H9 (cell line): Measurements from ENCODE around the gene PCOLCE2. TPM values are rescaled to one million over a fixed set of nuclear protein-coding genes. Genes with fewer than 3 reads are reported as not detected.

Experiments used
- DNase-seq: peaks from one replicate; pipeline ENCODE4 v3.0.0-alpha.2; 2017
- H2AFZ ChIP-seq: one replicate; pipeline ENCODE4 v1.6.1; 2013; ENCODE audit warnings: mild to moderate bottlenecking, low read length, control low read depth, moderate library complexity
- H2AK5ac ChIP-seq: 2 replicates; pipeline ENCODE4 v1.6.1; 2013; ENCODE audit warnings: low read length, control low read depth, mixed read lengths; ENCODE audit not compliant: insufficient read length
- H2BK120ac ChIP-seq: one replicate; pipeline ENCODE4 v1.6.1; 2013; ENCODE audit warnings: low read depth, mild to moderate bottlenecking, low read length, control low read depth, inconsistent platforms; ENCODE audit not compliant: poor library complexity, severe bottlenecking
- H2BK12ac ChIP-seq: 2 replicates; pipeline ENCODE4 v1.6.1; 2013; ENCODE audit warnings: low read length, control low read depth, mixed read lengths, low read depth; ENCODE audit not compliant: insufficient read length
- H2BK15ac ChIP-seq: 2 replicates; pipeline ENCODE4 v1.6.1; 2013; ENCODE audit warnings: low read depth, low read length, control low read depth
- H2BK20ac ChIP-seq: one replicate; pipeline ENCODE4 v1.6.1; 2013; ENCODE audit warnings: low read depth, mild to moderate bottlenecking, low read length, control low read depth, inconsistent platforms; ENCODE audit not compliant: poor library complexity, severe bottlenecking
- H2BK5ac ChIP-seq: 2 replicates; pipeline ENCODE4 v1.6.1; 2013; ENCODE audit warnings: low read length, control low read depth, mixed read lengths; ENCODE audit not compliant: insufficient read length
- H3K14ac ChIP-seq: 2 replicates; pipeline ENCODE4 v1.6.1; 2013; ENCODE audit warnings: low read length, control low read depth; ENCODE audit not compliant: insufficient read depth
- H3K18ac ChIP-seq: 2 replicates; pipeline ENCODE4 v1.6.1; 2013; ENCODE audit warnings: low read depth, mild to moderate bottlenecking, mixed read lengths, low read length, control low read depth; ENCODE audit not compliant: insufficient read length
- H3K23ac ChIP-seq: 2 replicates; pipeline ENCODE4 v1.6.1; 2013; ENCODE audit warnings: low read length, control low read depth, mixed read lengths, low read depth; ENCODE audit not compliant: insufficient read length
- H3K23me2 ChIP-seq: 2 replicates; pipeline ENCODE4 v1.6.1; 2013; ENCODE audit warnings: low read depth, mild to moderate bottlenecking, mixed read lengths, low read length, control low read depth; ENCODE audit not compliant: insufficient read length, poor library complexity, severe bottlenecking
- H3K27ac ChIP-seq: 2 replicates; pipeline ENCODE4 v1.5.1; 2013; ENCODE audit warnings: low read length, control low read depth, mixed read lengths, low read depth; ENCODE audit not compliant: insufficient read length
- H3K27me3 ChIP-seq: 2 replicates; pipeline ENCODE4 v1.6.1; 2013; ENCODE audit warnings: low read length, control low read depth, inconsistent platforms; ENCODE audit not compliant: insufficient read depth
- H3K4ac ChIP-seq: 2 replicates; pipeline ENCODE4 v1.6.1; 2013; ENCODE audit warnings: low read depth, mild to moderate bottlenecking, control low read depth, inconsistent platforms, low read length, moderate library complexity
- H3K4me1 ChIP-seq: 2 replicates; pipeline ENCODE4 v1.6.1; 2013; ENCODE audit warnings: low read length, control low read depth, inconsistent platforms; ENCODE audit not compliant: insufficient read depth
- H3K4me2 ChIP-seq: 2 replicates; pipeline ENCODE4 v1.6.1; 2013; ENCODE audit warnings: low read length, control low read depth, mixed read lengths; ENCODE audit not compliant: insufficient read length, insufficient read depth
- H3K56ac ChIP-seq: 2 replicates; pipeline ENCODE4 v1.6.1; 2013; ENCODE audit warnings: low read depth, mild to moderate bottlenecking, mixed read lengths, low read length, control low read depth; ENCODE audit not compliant: insufficient read length
- H3K79me1 ChIP-seq: 2 replicates; pipeline ENCODE4 v1.6.1; 2013; ENCODE audit warnings: low read depth, mild to moderate bottlenecking, moderate library complexity, low read length, control low read depth, inconsistent platforms; ENCODE audit not compliant: insufficient read depth, poor library complexity, severe bottlenecking
- H3K79me2 ChIP-seq: 2 replicates; pipeline ENCODE4 v1.6.1; 2013; ENCODE audit warnings: low read length, control low read depth, inconsistent platforms; ENCODE audit not compliant: insufficient read depth
- H3K9ac ChIP-seq: 2 replicates; pipeline ENCODE4 v1.6.1; 2013; ENCODE audit warnings: low read length, control low read depth, mixed read lengths; ENCODE audit not compliant: insufficient read length; ENCODE audit errors: extremely low read depth
- H3K9me3 ChIP-seq: one replicate; pipeline ENCODE4 v1.6.1; 2013; ENCODE audit warnings: low read depth, low read length, inconsistent platforms; ENCODE audit not compliant: control insufficient read depth
- H3T11ph ChIP-seq: one replicate; pipeline ENCODE4 v1.6.1; 2013; ENCODE audit warnings: mild to moderate bottlenecking, low read length, control low read depth, inconsistent platforms
- H4K20me1 ChIP-seq: one replicate; pipeline ENCODE4 v1.6.1; 2013; ENCODE audit not compliant: control insufficient read depth, insufficient read length, insufficient read depth
- H4K5ac ChIP-seq: 2 replicates; pipeline ENCODE4 v1.6.1; 2013; ENCODE audit warnings: low read depth, mild to moderate bottlenecking, mixed read lengths, low read length, control low read depth; ENCODE audit not compliant: insufficient read length
- H4K8ac ChIP-seq: replicated peaks from 2 replicates; pipeline ENCODE4 v1.6.1; 2013; ENCODE audit warnings: low read length, control low read depth, mixed read lengths, low read depth; ENCODE audit not compliant: insufficient read length
- H4K91ac ChIP-seq: 2 replicates; pipeline ENCODE4 v1.6.1; 2013; ENCODE audit warnings: low read depth, mild to moderate bottlenecking, moderate library complexity, mixed read lengths, low read length, control low read depth; ENCODE audit not compliant: insufficient read length
- H3K27ac Mint-ChIP-seq, 3 experiments: 2 replicates in 2 of 3; 3 replicates in 1 of 3; pipeline ENCODE4 v1.8.0; 2020 to 2021; ENCODE audit warnings: mixed read lengths in 3 of 3, mild to moderate bottlenecking in 1 of 3, moderate library complexity in 1 of 3
- H3K27me3 Mint-ChIP-seq: 2 replicates; pipeline ENCODE4 v1.8.0; 2021; ENCODE audit warnings: low read depth, mild to moderate bottlenecking, moderate library complexity, mixed read lengths
- H3K36me3 Mint-ChIP-seq, 3 experiments: 2 replicates in 2 of 3; 3 replicates in 1 of 3; pipeline ENCODE4 v1.8.0; 2020 to 2021; ENCODE audit warnings: low read depth in 3 of 3, mixed read lengths in 3 of 3; ENCODE audit not compliant: insufficient read depth in 1 of 3
- H3K4me1 Mint-ChIP-seq, 2 experiments: 2 replicates each; pipeline ENCODE4 v1.8.0; 2020; ENCODE audit warnings: mixed read lengths in 2 of 2
- H3K4me3 Mint-ChIP-seq, 2 experiments: 2 replicates in 1 of 2; 3 replicates in 1 of 2; pipeline ENCODE4 v1.8.0; 2020 to 2021; ENCODE audit warnings: mild to moderate bottlenecking in 2 of 2, mixed read lengths in 2 of 2, moderate library complexity in 1 of 2
- H3K9me3 Mint-ChIP-seq, 2 experiments: 2 replicates in 1 of 2; 3 replicates in 1 of 2; pipeline ENCODE4 v1.8.0; 2020; ENCODE audit warnings: mild to moderate bottlenecking in 2 of 2, mixed read lengths in 2 of 2, moderate library complexity in 1 of 2
- WGBS: extraction: QIAGEN DNeasy Blood & Tissue Kit; methylation state at CpG from one replicate; pipeline ENCODE4 v1.1.7; 2013; ENCODE audit warnings: missing lambda C conversion rate, low lambda C conversion rate, mixed read lengths; ENCODE audit not compliant: insufficient read length; ENCODE audit errors: extremely low coverage; 5-methylcytosine and 5-hydroxymethylcytosine counted together
- total RNA-seq: library from RNA; stranded (reverse); gene quantifications from 2 replicates; pipeline ENCODE4 v1.2.1, GENCODE V29; 2021
- TF ChIP-seq, protein P1 (sequence below): fragments of 200-600 bp; sonication (generic); conservative IDR thresholded peaks from 3 replicates; pipeline ENCODE4 v1.8.0; 2021; ENCODE audit warnings: antibody characterized with exemption, mild to moderate bottlenecking

PCOLCE2 gene
- total RNA-seq, 1 experiment from 2014 or later, result 9.2 TPM

DNA sequence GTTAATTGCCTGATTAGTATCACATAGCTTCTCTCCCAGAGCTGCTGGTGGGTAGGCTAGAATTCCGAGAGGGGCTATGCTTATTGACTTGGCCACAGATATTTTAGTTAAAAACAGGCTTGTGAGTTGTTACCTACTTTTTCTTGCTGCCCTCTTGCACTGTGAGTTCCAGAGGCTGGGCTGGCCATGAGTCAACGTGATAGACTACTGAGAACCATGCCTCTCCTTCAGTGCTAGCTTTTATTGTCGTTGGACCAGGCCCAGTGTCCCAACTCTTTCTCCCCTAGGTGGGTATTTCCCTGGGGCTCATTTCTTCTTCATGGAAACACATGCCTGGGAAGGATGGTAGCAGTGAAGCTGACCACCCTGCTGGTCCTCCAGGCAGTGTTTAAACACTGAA lies 20.4 kb upstream of the PCOLCE2 start:
- Mint-ChIP-seq H3K27ac (no peak overlapping the region), H3K4me1 (peaks cover 5 to 11% of the 10 kb centered on the region in 2 experiments; a peak in 3 of 4 replicates), H3K4me3 (no peak overlapping the region), H3K27me3 (peaks cover 4% of the 10 kb centered on the region), H3K36me3 (no peaks in the 10 kb centered on the region; a peak in 1 of 7 replicates), H3K9me3 (no peaks in the 10 kb centered on the region)
- no peaks in the 10 kb centered on the region for H3K23me2 ChIP-seq
- H2BK20ac ChIP-seq, result no peak overlapping the region
- H3K79me1 ChIP-seq, result no peaks in the 10 kb centered on the region
- H2AFZ ChIP-seq, result no peak overlapping the region
- TF ChIP-seq, protein P1, sequence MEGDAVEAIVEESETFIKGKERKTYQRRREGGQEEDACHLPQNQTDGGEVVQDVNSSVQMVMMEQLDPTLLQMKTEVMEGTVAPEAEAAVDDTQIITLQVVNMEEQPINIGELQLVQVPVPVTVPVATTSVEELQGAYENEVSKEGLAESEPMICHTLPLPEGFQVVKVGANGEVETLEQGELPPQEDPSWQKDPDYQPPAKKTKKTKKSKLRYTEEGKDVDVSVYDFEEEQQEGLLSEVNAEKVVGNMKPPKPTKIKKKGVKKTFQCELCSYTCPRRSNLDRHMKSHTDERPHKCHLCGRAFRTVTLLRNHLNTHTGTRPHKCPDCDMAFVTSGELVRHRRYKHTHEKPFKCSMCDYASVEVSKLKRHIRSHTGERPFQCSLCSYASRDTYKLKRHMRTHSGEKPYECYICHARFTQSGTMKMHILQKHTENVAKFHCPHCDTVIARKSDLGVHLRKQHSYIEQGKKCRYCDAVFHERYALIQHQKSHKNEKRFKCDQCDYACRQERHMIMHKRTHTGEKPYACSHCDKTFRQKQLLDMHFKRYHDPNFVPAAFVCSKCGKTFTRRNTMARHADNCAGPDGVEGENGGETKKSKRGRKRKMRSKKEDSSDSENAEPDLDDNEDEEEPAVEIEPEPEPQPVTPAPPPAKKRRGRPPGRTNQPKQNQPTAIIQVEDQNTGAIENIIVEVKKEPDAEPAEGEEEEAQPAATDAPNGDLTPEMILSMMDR, result no peak
- H2BK120ac ChIP-seq, result no peak overlapping the region
- no peaks in the 10 kb centered on the region for H4K20me1 ChIP-seq
- no peak for DNase-seq
- no peak overlapping the region for H2AK5ac ChIP-seq
- H4K8ac ChIP-seq, result no peak overlapping the region
- H2BK5ac ChIP-seq, result no peak overlapping the region
- H3K18ac ChIP-seq, result no peak overlapping the region
- no peaks in the 10 kb centered on the region for H3K9me3 ChIP-seq
- H3K27me3 ChIP-seq, result no peaks in the 10 kb centered on the region
- WGBS, result no CpG with 5 or more reads among the region's 3 CpGs
- no peak overlapping the region for H4K5ac ChIP-seq
- no peak overlapping the region for H2BK12ac ChIP-seq
- no peak overlapping the region for H4K91ac ChIP-seq
- no peak overlapping the region for H3K27ac ChIP-seq
- no peak overlapping the region for H3K4ac ChIP-seq
- H2BK15ac ChIP-seq, result no peak overlapping the region
- no peak overlapping the region for H3K9ac ChIP-seq
- H3K56ac ChIP-seq, result no peak overlapping the region
- no peaks in the 10 kb centered on the region for H3K4me1 ChIP-seq
- H3K23ac ChIP-seq, result no peak overlapping the region
- no peak overlapping the region for H3K4me2 ChIP-seq
- H3T11ph ChIP-seq, result no peak overlapping the region
- no peak overlapping the region for H3K14ac ChIP-seq
- H3K79me2 ChIP-seq, result no peaks in the 10 kb centered on the region
